ENCODE results near the gene OPRM1. TPM values are rescaled to one million over a fixed set of nuclear protein-coding genes. Genes with fewer than 3 reads are reported as not detected.

Gene OPRM1
- total and polyA plus RNA-seq, 2 of the 8 experiments (the other 6 are each of a cell fraction or from before 2014, with no cell fraction given) = not detected

DNA sequence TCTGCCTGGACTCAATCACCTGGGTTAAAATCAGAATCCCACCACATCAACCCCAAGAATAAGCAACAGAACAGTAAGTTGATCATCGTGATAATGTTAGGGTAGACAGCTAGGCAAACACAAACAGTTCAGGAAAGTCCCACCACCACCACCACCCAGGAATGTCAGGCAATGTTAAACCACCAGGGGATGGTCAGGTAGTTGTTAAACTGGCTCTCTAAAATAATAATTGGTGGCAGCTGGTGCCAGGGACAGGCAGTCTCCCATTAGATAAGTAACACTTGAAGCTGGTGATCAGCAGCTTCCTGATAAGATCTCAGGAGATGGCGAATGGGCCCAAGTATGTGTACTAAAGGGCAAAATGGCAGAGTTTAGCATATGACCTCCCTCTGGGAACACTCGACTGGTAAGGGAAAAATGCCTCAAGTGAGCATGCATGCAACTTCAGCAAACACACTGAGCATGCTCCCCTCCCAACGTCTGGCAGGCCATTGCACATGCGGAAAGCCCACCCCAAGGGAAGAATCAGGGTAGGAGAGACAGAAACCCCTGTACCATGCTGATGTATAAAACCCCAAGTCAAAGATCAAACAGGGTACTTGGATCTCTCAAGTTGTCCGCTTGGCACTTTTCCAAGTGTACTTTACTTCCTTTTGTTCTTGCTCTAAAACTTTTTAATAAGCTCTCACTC lies 250.9 kb downstream of the OPRM1 start:
- H3K9me3 ChIP-seq (ENCODE audit: insufficient read depth in 2 of 2, low read depth in 1 of 2, low read length in 1 of 2) = no peaks in the 10 kb centered on the region
- no peak overlapping the region for H3K4me2 ChIP-seq (ENCODE audit: insufficient read depth in 1 of 2, low read depth in 2 of 2, low read length in 2 of 2)
- DNase-seq (ENCODE audit: low read depth in 1 of 2, low spot score in 2 of 2) (no peak), FAIRE-seq (no peak)
- no peak overlapping the region for H2BK5ac ChIP-seq (ENCODE audit: low read depth, low read length)
- no peak overlapping the region for H3K4me3 ChIP-seq (ENCODE audit: extremely low read depth in 1 of 4, insufficient read depth in 2 of 4, low read depth in 3 of 4, low read length in 4 of 4)
- no peak overlapping the region for H3K18ac ChIP-seq (ENCODE audit: extremely low read depth, low read length)
- no peaks in the 10 kb centered on the region for H4K20me1 ChIP-seq (replicated peaks in 1 of 2; ENCODE audit: control insufficient read depth in 1 of 2, insufficient read depth in 2 of 2, low read length in 2 of 2)
- H3K36me3 ChIP-seq (ENCODE audit: control insufficient read depth in 2 of 4, insufficient read depth in 4 of 4, low read length in 3 of 4) = no peaks in the 10 kb centered on the region
- no peaks in the 10 kb centered on the region for H3K27me3 ChIP-seq (replicated peaks in 1 of 4; ENCODE audit: control insufficient read depth in 3 of 4, extremely low read depth in 1 of 4, insufficient read depth in 3 of 4, low read length in 3 of 4)
- 91% methylated on average over 6 of the region's 6 CpGs; no CpG with 5 or more reads in 1 of the 2 experiments for WGBS, 2 experiments (ENCODE audit: extremely low coverage in 1 of 2, insufficient coverage in 1 of 2, insufficient read length in 1 of 2, insufficient replicate concordance in 2 of 2, low coverage in 1 of 2, low lambda C conversion rate in 2 of 2, missing lambda C conversion rate in 1 of 2)
- TF ChIP-seq SP4 (IDR thresholded peaks at IDR 0.05; ENCODE audit: low read length) = no peak
- no peak for TF ChIP-seq TAF7 (optimal IDR thresholded peaks at IDR 0.05; ENCODE audit: borderline replicate concordance, low read depth, low read length)
- no peak for TF ChIP-seq PHF8 (conservative IDR thresholded peaks at IDR 0.05; ENCODE audit: low read depth, low read length)
- TF ChIP-seq CTCF (IDR thresholded peaks at IDR 0.05; ENCODE audit: control extremely low read depth in 1 of 3, insufficient read depth in 1 of 3, low read depth in 1 of 3, low read length in 3 of 3) = no peak
- ChIA-PET POLR2A (ENCODE audit: partially characterized antibody) (no interaction called here), CTCF (ENCODE audit: partially characterized antibody) (no interaction called here)
- H3K9ac ChIP-seq (replicated peaks in 1 of 4; ENCODE audit: extremely low read depth in 1 of 4, low read depth in 3 of 4, low read length in 3 of 4) = no peak overlapping the region
- H3K4ac ChIP-seq (replicated peaks; ENCODE audit: insufficient read length, low read depth, low read length) = no peak overlapping the region
- no peaks in the 10 kb centered on the region for H3K79me2 ChIP-seq (ENCODE audit: control insufficient read depth in 1 of 2, insufficient read depth in 2 of 2, low read length in 2 of 2)
- no peak overlapping the region for H4K8ac ChIP-seq (ENCODE audit: extremely low read depth, insufficient read depth, low read length)
- H3K27ac ChIP-seq (ENCODE audit: low read depth, low read length) = no peak overlapping the region
- H2AK5ac ChIP-seq (ENCODE audit: low read depth, low read length) = no peak overlapping the region
- no peak overlapping the region for H4K91ac ChIP-seq (replicated peaks; ENCODE audit: insufficient read length, low read length)
- H3K23ac ChIP-seq (ENCODE audit: insufficient read length) = no peak overlapping the region
- H2BK120ac ChIP-seq (replicated peaks; ENCODE audit: low read depth, low read length) = no peak overlapping the region
- no peaks in the 10 kb centered on the region for H3K79me1 ChIP-seq (ENCODE audit: low read depth, low read length)
- H3K4me1 ChIP-seq (replicated peaks in 1 of 4; ENCODE audit: control insufficient read depth in 3 of 4, insufficient read depth in 4 of 4, low read length in 3 of 4) = no peaks in the 10 kb centered on the region
- H3K56ac ChIP-seq (replicated peaks; ENCODE audit: insufficient read length, low read depth, low read length) = no peak overlapping the region
- H3K23me2 ChIP-seq (ENCODE audit: low read depth, low read length) = no peaks in the 10 kb centered on the region
- no peak overlapping the region for H4K5ac ChIP-seq (ENCODE audit: insufficient read length, low read depth, low read length)
- H3K14ac ChIP-seq (ENCODE audit: insufficient read length) = no peak overlapping the region
- no peak overlapping the region for H2BK12ac ChIP-seq (ENCODE audit: low read depth, low read length)
- no peak overlapping the region for H2BK20ac ChIP-seq (ENCODE audit: low read length)
- H2BK15ac ChIP-seq (ENCODE audit: low read length) = no peak overlapping the region
- no peak overlapping the region for H2AFZ ChIP-seq (ENCODE audit: low read length)

Measured in H1 (cell line).